HepG2 (cell line): Measurements from ENCODE around the gene BRI3BP.

ENCODE experiments used
- ELF1 ChIP-seq: sonication (generic); formaldehyde crosslinking; IDR thresholded peaks from 2 replicates; pipeline ENCODE4 v1.4.0; 2020; ENCODE audit warnings: missing genetic modification reagents
- HHEX ChIP-seq: IDR thresholded peaks from 2 replicates; pipeline ENCODE4 v1.6.1; 2016; ENCODE audit warnings: control low read depth
- POLR2AphosphoS5 ChIP-seq: IDR thresholded peaks from 2 replicates; pipeline ENCODE4 v1.6.1; 2012; ENCODE audit warnings: low read depth, low read length
- UBTF ChIP-seq: sonication (generic); formaldehyde crosslinking; IDR thresholded peaks from 2 replicates; pipeline ENCODE4 v1.4.0; 2020; ENCODE audit warnings: mild to moderate bottlenecking, missing genetic modification reagents
- ZNF205 ChIP-seq: IDR thresholded peaks from 2 replicates; pipeline ENCODE4 v1.6.1; 2018; ENCODE audit warnings: missing biosample characterization, missing genetic modification reagents
- ZNF784 ChIP-seq: sonication (generic); formaldehyde crosslinking; IDR thresholded peaks from 2 replicates; pipeline ENCODE4 v1.5.1; 2020; ENCODE audit warnings: missing genetic modification reagents, mild to moderate bottlenecking, borderline replicate concordance

- TF ChIP-seq ZNF205 (no peak), ELF1 (CRISPR knock-in tag) (no peak), POLR2AphosphoS5 (no peak), HHEX (CRISPR knock-in tag) (no peak), ZNF784 (no peak), UBTF (CRISPR knock-in tag) (no peak)
These were observed 13.2 kb upstream of the BRI3BP start for GRCh38 chr12:124980098-124980892.
